HepG2 (cell line): ENCODE results near the gene RBP4. TPM values are rescaled to one million over a fixed set of nuclear protein-coding genes. Genes with fewer than 3 reads are reported as not detected.
A peak's percentile ranks its signal among the peaks of the same experiment; 100 is the strongest.

ENCODE experiments used
- ATAC-seq: fragments of 200-7000 bp; cut with Tn5 transposase; 3 replicates; pipeline ENCODE4 v1.9.1; 2020; ENCODE audit warnings: mild to moderate bottlenecking, moderate library complexity
- BruUV-seq: library from RNA; stranded (reverse); fragments of 400-500 nt; replicated peaks from 2 replicates; lab custom pipeline; 2021; lab: Mats Ljungman, UMichigan
- CTCF ChIA-PET: fragments of 300-600 bp; formaldehyde crosslinking; extraction: SDS; loops from one replicate; lab custom pipeline; 2021; ENCODE audit warnings: low total read pairs, inconsistent platforms, low intra/inter-chr PET ratio; lab: Yijun Ruan, JAX
- POLR2A ChIA-PET: fragments of 350-600 bp; sonication (Branson Sonifier 250); formaldehyde crosslinking; loops from one replicate; lab custom pipeline; 2020; ENCODE audit warnings: antibody characterized with exemption, inconsistent platforms; lab: Yijun Ruan, JAX
- DNase-seq: peaks from one replicate; pipeline ENCODE4 v3.0.0-alpha.2; 2015; ENCODE audit warnings: low spot score
- FAIRE-seq: peaks from 3 replicates; lab custom pipeline; 2011; peaks lifted over from hg19 to GRCh38; lab: Jason Lieb, UNC
- H2AFZ ChIP-seq: one replicate; pipeline ENCODE4 v1.6.1; 2011; ENCODE audit warnings: low read length, inconsistent platforms
- H3K27ac ChIP-seq: fragments of 300-600 bp; 3 replicates; pipeline ENCODE4 v1.8.0; 2011; ENCODE audit warnings: mixed run types, mild to moderate bottlenecking, mixed read lengths, low read length, inconsistent platforms; ENCODE audit not compliant: insufficient read depth; ENCODE audit errors: extremely low read length
- H3K27me3 ChIP-seq, 2 experiments: fragments of 200-600 bp in 1 of 2; 2 replicates in 1 of 2; 3 replicates in 1 of 2; pipeline versions ENCODE4 v1.6.0 to v1.8.0; 2011; ENCODE audit warnings: low read length in 2 of 2, mild to moderate bottlenecking in 2 of 2, moderate library complexity in 2 of 2, inconsistent platforms in 1 of 2; ENCODE audit not compliant: insufficient read depth in 2 of 2, control insufficient read depth in 1 of 2
- H3K36me3 ChIP-seq, 2 experiments: fragments of 200-600 bp in 1 of 2; replicated peaks in 1 of 2; 2 replicates in 1 of 2; 3 replicates in 1 of 2; pipeline versions ENCODE4 v1.5.1 to v1.8.0; 2011; ENCODE audit warnings: low read length in 2 of 2, inconsistent platforms in 1 of 2; ENCODE audit not compliant: insufficient read depth in 2 of 2, control insufficient read depth in 1 of 2
- H3K4me1 ChIP-seq: 2 replicates; pipeline ENCODE4 v1.5.1; 2012; ENCODE audit warnings: low read length, inconsistent platforms; ENCODE audit not compliant: insufficient read depth
- H3K4me2 ChIP-seq: 2 replicates; pipeline ENCODE4 v1.6.0; 2011; ENCODE audit warnings: low read depth, low read length, inconsistent platforms
- H3K4me3 ChIP-seq, 3 experiments: fragments of 200-600 bp in 1 of 3; sonication (generic), shearing (Covaris generic) in 1 of 3; replicated peaks in 1 of 3; 2 replicates each; pipeline ENCODE4 v1.5.1; 2011 to 2016; ENCODE audit warnings: low read length in 3 of 3, inconsistent platforms in 2 of 3, low read depth in 2 of 3, mild to moderate bottlenecking in 2 of 3, control low read depth in 1 of 3, mixed read lengths in 1 of 3; ENCODE audit not compliant: insufficient read depth in 1 of 3
- H3K79me2 ChIP-seq: one replicate; pipeline ENCODE4 v1.6.1; 2011; ENCODE audit warnings: low read length, inconsistent platforms; ENCODE audit not compliant: insufficient read depth
- H3K9ac ChIP-seq: 2 replicates; pipeline ENCODE4 v1.6.0; 2011; ENCODE audit warnings: mild to moderate bottlenecking, low read depth, low read length, inconsistent platforms; ENCODE audit not compliant: insufficient read depth
- H3K9me3 ChIP-seq: 2 replicates; pipeline ENCODE4 v1.5.1; 2012; ENCODE audit warnings: mild to moderate bottlenecking, low read length
- H4K20me1 ChIP-seq: 2 replicates; pipeline ENCODE4 v1.6.0; 2011; ENCODE audit warnings: inconsistent platforms, mild to moderate bottlenecking, low read length, moderate library complexity; ENCODE audit not compliant: insufficient read depth
- CREB1 ChIP-seq, 2 experiments: fragments of 450-650 bp in 1 of 2; IDR thresholded peaks; 2 replicates each; pipeline ENCODE4 v1.6.1; 2016 to 2017; ENCODE audit warnings: control low read depth in 1 of 2, mild to moderate bottlenecking in 1 of 2, missing compliant biosample characterization in 1 of 2, missing genetic modification characterization in 1 of 2
- KDM1A ChIP-seq: IDR thresholded peaks from 2 replicates; pipeline ENCODE4 v1.6.1; 2016; ENCODE audit warnings: missing compliant biosample characterization
- KLF13 ChIP-seq: sonication (generic); formaldehyde crosslinking; IDR thresholded peaks from 2 replicates; pipeline ENCODE4 v1.4.0; 2020; ENCODE audit warnings: mild to moderate bottlenecking, missing genetic modification reagents
- MZF1 ChIP-seq: sonication (generic); formaldehyde crosslinking; IDR thresholded peaks from 2 replicates; pipeline ENCODE4 v1.8.1; 2023; ENCODE audit warnings: mild to moderate bottlenecking, missing genetic modification reagents, borderline replicate concordance
- SMARCC2 ChIP-seq: fragments of 450-650 bp; IDR thresholded peaks from 2 replicates; pipeline ENCODE4 v1.6.1; 2017; ENCODE audit warnings: antibody characterized with exemption, mild to moderate bottlenecking
- TBP ChIP-seq: sonication (generic); formaldehyde crosslinking; IDR thresholded peaks from 2 replicates; pipeline ENCODE4 v1.5.0; 2020; ENCODE audit warnings: missing genetic modification reagents
- TCF7L2 ChIP-seq: IDR thresholded peaks from 2 replicates; pipeline ENCODE4 v1.6.1; 2011; ENCODE audit warnings: mild to moderate bottlenecking, low read depth, low read length, moderate library complexity
- TSC22D2 ChIP-seq: sonication (generic); formaldehyde crosslinking; IDR thresholded peaks from 2 replicates; pipeline ENCODE4 v1.5.1; 2020; ENCODE audit warnings: missing genetic modification reagents, mild to moderate bottlenecking, borderline replicate concordance
- U2AF2 ChIP-seq: fragments of 200-400 bp; formaldehyde crosslinking; IDR thresholded peaks from 2 replicates; pipeline ENCODE4 v1.6.1; 2017; ENCODE audit warnings: low read depth, mild to moderate bottlenecking, low read length
- ZNF121 ChIP-seq: sonication (generic); formaldehyde crosslinking; IDR thresholded peaks from 2 replicates; pipeline ENCODE4 v1.5.0; 2020; ENCODE audit warnings: mild to moderate bottlenecking, missing genetic modification reagents
- ZNF672 ChIP-seq: sonication (generic); formaldehyde crosslinking; IDR thresholded peaks from 2 replicates; pipeline ENCODE4 v1.8.1; 2022; ENCODE audit warnings: missing genetic modification reagents
- ZNF775 ChIP-seq: sonication (generic); formaldehyde crosslinking; IDR thresholded peaks from 2 replicates; pipeline ENCODE4 v1.4.0; 2020; ENCODE audit warnings: missing genetic modification reagents, mild to moderate bottlenecking, moderate library complexity, borderline replicate concordance
- WGBS: methylation state at CpG from one replicate; pipeline ENCODE4 v1.1.6; 2017; ENCODE audit warnings: low lambda C conversion rate; 5-methylcytosine and 5-hydroxymethylcytosine counted together
- in situ Hi-C: cut with HindIII; loops from 2 replicates; pipeline ENCODE4 v1.10.0; 2017; ENCODE audit warnings: low pct_unique_long_range_greater_than_20kb; ENCODE audit not compliant: extremely low pct_ligation_motif_present
- intact Hi-C: fragments of 100-400 bp; cut with micrococcal nuclease; formaldehyde crosslinking; loops from one replicate; pipeline ENCODE4 v1.10.0; 2022; ENCODE audit not compliant: unreplicated experiment
- polyA plus RNA-seq, 8 experiments: library from polyadenylated mRNA; depleted of rRNA in 3 of 8; stranded (reverse) in 7 of 8; unstranded in 1 of 8; fragments of >200 nt; fragmentation: Illumina TruSeq in 4 of 8; extraction: Trizol in 4 of 8; gene quantifications; 2 replicates each; pipeline versions ENCODE4 v1.2.1 to v1.2.3, GENCODE V29; 2011 to 2016; ENCODE audit warnings: low read depth in 4 of 8, missing spikeins in 1 of 8, mixed read lengths in 1 of 8; ENCODE audit not compliant: insufficient read depth in 1 of 8
- total RNA-seq, 5 experiments: library from RNA; depleted of rRNA; stranded (reverse); fragments of >200 nt; fragmentation: Illumina TruSeq; extraction: Trizol; gene quantifications; 2 replicates each; pipeline ENCODE4 v1.2.3, GENCODE V29; 2016; ENCODE audit warnings: low read depth in 1 of 5
- TF ChIP-seq, protein P1 (sequence below): sonication (generic); formaldehyde crosslinking; IDR thresholded peaks from 2 replicates; pipeline ENCODE4 v1.5.1; 2020; ENCODE audit warnings: mild to moderate bottlenecking, missing genetic modification reagents, moderate library complexity
- TF ChIP-seq, protein P2 (sequence below): sonication (generic); formaldehyde crosslinking; IDR thresholded peaks from 2 replicates; pipeline ENCODE4 v1.4.0; 2020; ENCODE audit warnings: missing genetic modification reagents, borderline replicate concordance
- TF ChIP-seq, protein P3 (sequence below): sonication (generic); formaldehyde crosslinking; IDR thresholded peaks from 2 replicates; pipeline ENCODE4 v1.5.0; 2020; ENCODE audit warnings: mild to moderate bottlenecking, low read depth, missing genetic modification reagents, borderline replicate concordance
- TF ChIP-seq, protein P4 (sequence below): sonication (generic); formaldehyde crosslinking; IDR thresholded peaks from 2 replicates; pipeline ENCODE4 v1.5.0; 2020; ENCODE audit warnings: missing genetic modification reagents

Gene RBP4
- total and polyA plus RNA-seq, 2 of the 13 experiments (the other 11 are each of a cell fraction or from before 2014, with no cell fraction given): 642 to 931 TPM

DNA sequence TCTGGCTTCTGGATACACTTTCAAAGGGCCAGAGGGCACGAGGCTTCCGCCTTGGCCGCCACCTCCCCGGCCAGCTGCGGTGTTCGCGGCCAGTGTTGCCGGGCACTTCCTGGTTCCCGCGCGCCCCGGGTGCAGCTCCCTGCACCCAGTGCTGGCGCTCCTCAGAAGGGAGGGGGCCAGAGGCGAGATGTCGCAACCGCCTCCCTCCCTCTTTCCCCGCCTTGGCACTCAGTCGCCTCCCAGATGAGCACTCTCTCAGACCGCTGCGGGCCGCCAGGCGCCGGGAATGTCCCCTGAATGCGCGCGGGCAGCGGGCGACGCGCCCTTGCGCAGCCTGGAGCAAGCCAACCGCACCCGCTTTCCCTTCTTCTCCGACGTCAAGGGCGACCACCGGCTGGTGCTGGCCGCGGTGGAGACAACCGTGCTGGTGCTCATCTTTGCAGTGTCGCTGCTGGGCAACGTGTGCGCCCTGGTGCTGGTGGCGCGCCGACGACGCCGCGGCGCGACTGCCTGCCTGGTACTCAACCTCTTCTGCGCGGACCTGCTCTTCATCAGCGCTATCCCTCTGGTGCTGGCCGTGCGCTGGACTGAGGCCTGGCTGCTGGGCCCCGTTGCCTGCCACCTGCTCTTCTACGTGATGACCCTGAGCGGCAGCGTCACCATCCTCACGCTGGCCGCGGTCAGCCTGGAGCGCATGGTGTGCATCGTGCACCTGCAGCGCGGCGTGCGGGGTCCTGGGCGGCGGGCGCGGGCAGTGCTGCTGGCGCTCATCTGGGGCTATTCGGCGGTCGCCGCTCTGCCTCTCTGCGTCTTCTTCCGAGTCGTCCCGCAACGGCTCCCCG, 34.4 kb downstream of the RBP4 start, which contains the start of gene FFAR4:
Gene FFAR4, plus strand, starts transcription at position 231 of the 842 bp plus-strand sequence. Its CDS starts 56 bp downstream, at position 287.
- H3K36me3 ChIP-seq: no peaks in the 10 kb centered on the region
- FAIRE-seq: no peak
- DNase-seq: no peak
- peak within 1 kb of the TSS; percentile 42; the same call in 1 of the 2 replicates for H3K4me2 ChIP-seq
- 7% methylated on average over 17 of the region's 85 CpGs for WGBS
- H3K79me2 ChIP-seq: no peaks in the 10 kb centered on the region
- no peak within 1 kb of the TSS for H3K9ac ChIP-seq
- peak; percentile 67 for ATAC-seq
- H3K9me3 ChIP-seq: no peaks in the 10 kb centered on the region
- no peaks in the 10 kb centered on the region for H3K4me1 ChIP-seq
- peak within 1 kb of the TSS in 2 of 3 experiments; percentile 36 to 52; a peak in 4 of 6 replicates for H3K4me3 ChIP-seq
- peaks cover 4 to 49% of the 10 kb centered on the region in 2 experiments for H3K27me3 ChIP-seq
- ChIA-PET POLR2A (no interaction called here), CTCF (no interaction called here)
- H3K27ac ChIP-seq: no peak within 1 kb of the TSS
- H4K20me1 ChIP-seq: no peaks in the 10 kb centered on the region
- BruUV-seq: no TSS peak
- no peak within 1 kb of the TSS for H2AFZ ChIP-seq
- in situ Hi-C loops (no loop called here), intact Hi-C loops (no loop called here)
- no peak for TF ChIP-seq TCF7L2
- TF ChIP-seq, protein P1, sequence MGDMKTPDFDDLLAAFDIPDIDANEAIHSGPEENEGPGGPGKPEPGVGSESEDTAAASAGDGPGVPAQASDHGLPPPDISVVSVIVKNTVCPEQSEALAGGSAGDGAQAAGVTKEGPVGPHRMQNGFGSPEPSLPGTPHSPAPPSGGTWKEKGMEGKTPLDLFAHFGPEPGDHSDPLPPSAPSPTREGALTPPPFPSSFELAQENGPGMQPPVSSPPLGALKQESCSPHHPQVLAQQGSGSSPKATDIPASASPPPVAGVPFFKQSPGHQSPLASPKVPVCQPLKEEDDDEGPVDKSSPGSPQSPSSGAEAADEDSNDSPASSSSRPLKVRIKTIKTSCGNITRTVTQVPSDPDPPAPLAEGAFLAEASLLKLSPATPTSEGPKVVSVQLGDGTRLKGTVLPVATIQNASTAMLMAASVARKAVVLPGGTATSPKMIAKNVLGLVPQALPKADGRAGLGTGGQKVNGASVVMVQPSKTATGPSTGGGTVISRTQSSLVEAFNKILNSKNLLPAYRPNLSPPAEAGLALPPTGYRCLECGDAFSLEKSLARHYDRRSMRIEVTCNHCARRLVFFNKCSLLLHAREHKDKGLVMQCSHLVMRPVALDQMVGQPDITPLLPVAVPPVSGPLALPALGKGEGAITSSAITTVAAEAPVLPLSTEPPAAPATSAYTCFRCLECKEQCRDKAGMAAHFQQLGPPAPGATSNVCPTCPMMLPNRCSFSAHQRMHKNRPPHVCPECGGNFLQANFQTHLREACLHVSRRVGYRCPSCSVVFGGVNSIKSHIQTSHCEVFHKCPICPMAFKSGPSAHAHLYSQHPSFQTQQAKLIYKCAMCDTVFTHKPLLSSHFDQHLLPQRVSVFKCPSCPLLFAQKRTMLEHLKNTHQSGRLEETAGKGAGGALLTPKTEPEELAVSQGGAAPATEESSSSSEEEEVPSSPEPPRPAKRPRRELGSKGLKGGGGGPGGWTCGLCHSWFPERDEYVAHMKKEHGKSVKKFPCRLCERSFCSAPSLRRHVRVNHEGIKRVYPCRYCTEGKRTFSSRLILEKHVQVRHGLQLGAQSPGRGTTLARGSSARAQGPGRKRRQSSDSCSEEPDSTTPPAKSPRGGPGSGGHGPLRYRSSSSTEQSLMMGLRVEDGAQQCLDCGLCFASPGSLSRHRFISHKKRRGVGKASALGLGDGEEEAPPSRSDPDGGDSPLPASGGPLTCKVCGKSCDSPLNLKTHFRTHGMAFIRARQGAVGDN (CRISPR knock-in tag): peak; percentile 40
- TF ChIP-seq ZNF672 (CRISPR knock-in tag): no peak
- TF ChIP-seq CREB1 (IDR thresholded peaks at IDR 0.05): no peak
- no peak for TF ChIP-seq CREB1 (CRISPR knock-in tag; IDR thresholded peaks at IDR 0.05)
- no peak for TF ChIP-seq TSC22D2 (CRISPR knock-in tag)
- TF ChIP-seq, protein P2, sequence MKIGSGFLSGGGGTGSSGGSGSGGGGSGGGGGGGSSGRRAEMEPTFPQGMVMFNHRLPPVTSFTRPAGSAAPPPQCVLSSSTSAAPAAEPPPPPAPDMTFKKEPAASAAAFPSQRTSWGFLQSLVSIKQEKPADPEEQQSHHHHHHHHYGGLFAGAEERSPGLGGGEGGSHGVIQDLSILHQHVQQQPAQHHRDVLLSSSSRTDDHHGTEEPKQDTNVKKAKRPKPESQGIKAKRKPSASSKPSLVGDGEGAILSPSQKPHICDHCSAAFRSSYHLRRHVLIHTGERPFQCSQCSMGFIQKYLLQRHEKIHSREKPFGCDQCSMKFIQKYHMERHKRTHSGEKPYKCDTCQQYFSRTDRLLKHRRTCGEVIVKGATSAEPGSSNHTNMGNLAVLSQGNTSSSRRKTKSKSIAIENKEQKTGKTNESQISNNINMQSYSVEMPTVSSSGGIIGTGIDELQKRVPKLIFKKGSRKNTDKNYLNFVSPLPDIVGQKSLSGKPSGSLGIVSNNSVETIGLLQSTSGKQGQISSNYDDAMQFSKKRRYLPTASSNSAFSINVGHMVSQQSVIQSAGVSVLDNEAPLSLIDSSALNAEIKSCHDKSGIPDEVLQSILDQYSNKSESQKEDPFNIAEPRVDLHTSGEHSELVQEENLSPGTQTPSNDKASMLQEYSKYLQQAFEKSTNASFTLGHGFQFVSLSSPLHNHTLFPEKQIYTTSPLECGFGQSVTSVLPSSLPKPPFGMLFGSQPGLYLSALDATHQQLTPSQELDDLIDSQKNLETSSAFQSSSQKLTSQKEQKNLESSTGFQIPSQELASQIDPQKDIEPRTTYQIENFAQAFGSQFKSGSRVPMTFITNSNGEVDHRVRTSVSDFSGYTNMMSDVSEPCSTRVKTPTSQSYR: no peak
- no peak for TF ChIP-seq U2AF2
- no peak for TF ChIP-seq SMARCC2
- TF ChIP-seq, protein P3, sequence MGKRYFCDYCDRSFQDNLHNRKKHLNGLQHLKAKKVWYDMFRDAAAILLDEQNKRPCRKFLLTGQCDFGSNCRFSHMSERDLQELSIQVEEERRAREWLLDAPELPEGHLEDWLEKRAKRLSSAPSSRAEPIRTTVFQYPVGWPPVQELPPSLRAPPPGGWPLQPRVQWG (CRISPR knock-in tag): no peak
- no peak for TF ChIP-seq ZNF121 (CRISPR knock-in tag)
- no peak for TF ChIP-seq ZNF775
- no peak for TF ChIP-seq KDM1A (CRISPR knock-in tag)
- TF ChIP-seq KLF13 (CRISPR knock-in tag): no peak
- TF ChIP-seq, protein P4, sequence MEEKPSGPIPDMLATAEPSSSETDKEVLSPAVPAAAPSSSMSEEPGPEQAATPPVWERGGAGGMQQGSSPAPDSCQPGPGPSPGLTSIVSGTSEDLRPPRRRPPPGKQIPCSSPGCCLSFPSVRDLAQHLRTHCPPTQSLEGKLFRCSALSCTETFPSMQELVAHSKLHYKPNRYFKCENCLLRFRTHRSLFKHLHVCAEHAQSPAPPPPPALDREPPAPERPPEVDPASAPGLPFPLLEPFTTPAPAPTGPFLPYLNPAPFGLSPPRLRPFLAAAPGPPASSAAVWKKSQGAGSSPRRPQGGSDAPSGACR (CRISPR knock-in tag): no peak
- TF ChIP-seq MZF1 (CRISPR knock-in tag): no peak
- no peak for TF ChIP-seq TBP (CRISPR knock-in tag)
